ENCODE measurements around the gene RPS6KC1.

DNA sequence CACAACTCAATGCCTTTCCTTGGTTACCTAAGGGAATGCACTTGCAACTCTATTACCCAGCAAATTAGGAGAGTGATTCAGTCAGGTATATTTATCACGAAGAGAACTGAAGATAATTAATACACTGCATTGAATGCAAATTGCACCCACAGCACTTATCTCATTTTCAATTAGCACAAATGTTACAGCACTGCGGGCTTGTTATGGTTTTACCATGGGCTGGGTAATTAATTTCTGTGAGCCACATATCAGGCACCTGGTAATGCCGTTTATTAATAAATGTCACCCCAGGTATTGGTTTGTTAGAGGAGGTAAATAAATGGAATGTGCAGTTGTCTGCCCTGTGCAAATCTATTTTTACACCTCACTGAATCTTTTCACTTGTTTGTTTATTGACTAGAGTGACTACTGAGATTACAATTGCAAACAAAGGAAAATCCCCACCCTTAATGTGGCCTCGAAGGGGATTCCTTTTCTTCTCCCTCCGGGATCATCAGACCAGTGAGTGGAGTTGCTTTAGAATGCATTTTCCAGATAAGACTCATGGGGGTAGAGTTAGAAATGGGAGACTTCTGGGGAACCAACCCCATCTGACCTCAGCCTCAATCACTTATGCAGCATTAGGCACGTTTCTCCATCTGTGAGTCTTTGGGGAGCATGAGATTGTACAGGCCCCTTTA, 269.3 kb downstream of the RPS6KC1 start:
- no peak for TF ChIP-seq POLR2A (IDR thresholded peaks at IDR 0.05)
- TF ChIP-seq, protein P1, sequence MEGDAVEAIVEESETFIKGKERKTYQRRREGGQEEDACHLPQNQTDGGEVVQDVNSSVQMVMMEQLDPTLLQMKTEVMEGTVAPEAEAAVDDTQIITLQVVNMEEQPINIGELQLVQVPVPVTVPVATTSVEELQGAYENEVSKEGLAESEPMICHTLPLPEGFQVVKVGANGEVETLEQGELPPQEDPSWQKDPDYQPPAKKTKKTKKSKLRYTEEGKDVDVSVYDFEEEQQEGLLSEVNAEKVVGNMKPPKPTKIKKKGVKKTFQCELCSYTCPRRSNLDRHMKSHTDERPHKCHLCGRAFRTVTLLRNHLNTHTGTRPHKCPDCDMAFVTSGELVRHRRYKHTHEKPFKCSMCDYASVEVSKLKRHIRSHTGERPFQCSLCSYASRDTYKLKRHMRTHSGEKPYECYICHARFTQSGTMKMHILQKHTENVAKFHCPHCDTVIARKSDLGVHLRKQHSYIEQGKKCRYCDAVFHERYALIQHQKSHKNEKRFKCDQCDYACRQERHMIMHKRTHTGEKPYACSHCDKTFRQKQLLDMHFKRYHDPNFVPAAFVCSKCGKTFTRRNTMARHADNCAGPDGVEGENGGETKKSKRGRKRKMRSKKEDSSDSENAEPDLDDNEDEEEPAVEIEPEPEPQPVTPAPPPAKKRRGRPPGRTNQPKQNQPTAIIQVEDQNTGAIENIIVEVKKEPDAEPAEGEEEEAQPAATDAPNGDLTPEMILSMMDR (IDR thresholded peaks at IDR 0.05), result no peak
